ENCODE measurements around the gene TMEM175.

The TMEM175 gene

DNA sequence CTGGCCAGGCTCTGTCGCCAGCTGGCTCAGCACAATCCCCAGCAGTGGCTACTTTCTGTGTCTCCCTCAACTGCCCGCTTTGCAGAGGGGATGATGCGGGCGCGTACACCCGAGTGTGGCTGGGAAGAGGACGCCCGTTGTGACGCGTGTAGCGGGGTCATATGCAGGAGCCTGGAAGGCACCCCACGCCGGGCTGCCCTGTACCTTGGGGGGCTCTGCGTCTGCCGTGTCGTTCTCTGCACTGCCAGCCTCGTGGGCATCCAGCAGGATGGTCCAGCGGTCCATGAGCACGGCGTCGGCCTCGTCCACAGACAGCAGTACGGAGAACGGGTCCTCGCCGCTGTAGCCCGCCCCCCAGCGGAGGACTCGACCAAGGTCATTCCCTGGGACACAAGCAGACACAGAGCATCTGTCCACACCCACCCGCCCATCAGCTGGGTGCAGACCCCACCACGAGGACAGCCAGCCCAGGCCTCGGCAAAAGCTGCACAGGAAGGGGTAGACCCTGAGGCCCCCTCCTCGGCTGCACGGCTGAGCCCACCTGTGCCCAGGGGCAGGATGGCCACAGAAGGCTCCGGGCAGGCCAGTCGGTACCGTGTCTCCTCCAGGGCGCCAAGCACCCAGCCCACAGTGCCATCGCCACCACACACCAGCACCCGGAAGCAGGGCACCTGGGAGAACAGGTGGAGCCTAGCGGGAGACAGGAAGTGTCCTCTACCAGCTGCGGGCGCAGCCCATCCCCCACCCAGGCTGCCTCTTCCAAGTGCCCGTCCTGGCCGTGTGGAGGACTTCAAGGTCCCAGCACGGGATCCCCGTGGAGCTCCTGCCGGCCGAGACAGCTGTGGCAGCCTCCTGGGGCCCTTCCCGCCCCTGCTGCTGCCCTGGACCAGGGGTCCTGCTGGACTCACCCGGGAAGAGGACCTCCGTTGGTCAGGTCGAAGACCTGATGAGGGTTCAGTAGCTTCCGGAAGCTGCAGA, 30.3 kb downstream of the TMEM175 start:
- ChIA-PET CTCF (interaction anchor here (1.1 kb wide), 1 partner anchor 22 kb away, joined by 3 read pairs; no protein-coding TSS in a partner anchor), POLR2A (no interaction called here)
- DNase-seq (ENCODE audit: extremely low spot score) = no peak
- TF ChIP-seq, protein P1, sequence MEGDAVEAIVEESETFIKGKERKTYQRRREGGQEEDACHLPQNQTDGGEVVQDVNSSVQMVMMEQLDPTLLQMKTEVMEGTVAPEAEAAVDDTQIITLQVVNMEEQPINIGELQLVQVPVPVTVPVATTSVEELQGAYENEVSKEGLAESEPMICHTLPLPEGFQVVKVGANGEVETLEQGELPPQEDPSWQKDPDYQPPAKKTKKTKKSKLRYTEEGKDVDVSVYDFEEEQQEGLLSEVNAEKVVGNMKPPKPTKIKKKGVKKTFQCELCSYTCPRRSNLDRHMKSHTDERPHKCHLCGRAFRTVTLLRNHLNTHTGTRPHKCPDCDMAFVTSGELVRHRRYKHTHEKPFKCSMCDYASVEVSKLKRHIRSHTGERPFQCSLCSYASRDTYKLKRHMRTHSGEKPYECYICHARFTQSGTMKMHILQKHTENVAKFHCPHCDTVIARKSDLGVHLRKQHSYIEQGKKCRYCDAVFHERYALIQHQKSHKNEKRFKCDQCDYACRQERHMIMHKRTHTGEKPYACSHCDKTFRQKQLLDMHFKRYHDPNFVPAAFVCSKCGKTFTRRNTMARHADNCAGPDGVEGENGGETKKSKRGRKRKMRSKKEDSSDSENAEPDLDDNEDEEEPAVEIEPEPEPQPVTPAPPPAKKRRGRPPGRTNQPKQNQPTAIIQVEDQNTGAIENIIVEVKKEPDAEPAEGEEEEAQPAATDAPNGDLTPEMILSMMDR (IDR thresholded peaks at IDR 0.05; ENCODE audit: control extremely low read depth, extremely low read depth, low read depth, missing control alignments) = no peak

- TF ChIP-seq, protein P1 (IDR thresholded peaks at IDR 0.05; ENCODE audit: control extremely low read depth, extremely low read depth, low read depth, missing control alignments) = no peak
- ChIA-PET POLR2A (no interaction called here), CTCF (interaction anchor here (1.1 to 1.7 kb wide), 2 partner anchors 22 to 23 kb away, joined by 3 read pairs; no protein-coding TSS in a partner anchor)
- no peak for DNase-seq (ENCODE audit: extremely low spot score)
Measured at GRCh38 chr4:963276-964225, 31.3 kb downstream of the TMEM175 start.

- CTCF ChIA-PET = interaction anchor here (1.7 kb wide), 1 partner anchor 22 kb away, joined by 3 read pairs; no protein-coding TSS in a partner anchor
- POLR2A ChIA-PET = interaction anchor here (0.5 kb wide), 1 partner anchor 417 kb away, joined by 7 read pairs; no protein-coding TSS in a partner anchor
- TF ChIP-seq, protein P1 (IDR thresholded peaks at IDR 0.05; ENCODE audit: control extremely low read depth, extremely low read depth, low read depth, missing control alignments) = no peak
- no peak for DNase-seq (ENCODE audit: extremely low spot score)
Measured at GRCh38 chr4:964346-965025, 32.2 kb downstream of the TMEM175 start.

- TF ChIP-seq, protein P1 (IDR thresholded peaks at IDR 0.05; ENCODE audit: control extremely low read depth, extremely low read depth, low read depth, missing control alignments) = no peak
- ChIA-PET CTCF (interaction anchor here (1.3 to 1.7 kb wide), 2 partner anchors 21 to 22 kb away, joined by 3 to 5 read pairs; partner anchors contain the start of gene IDUA), POLR2A (interaction anchor here (0.5 kb wide), 1 partner anchor 416 kb away, joined by 7 read pairs; no protein-coding TSS in a partner anchor)
- DNase-seq (ENCODE audit: extremely low spot score) = no peak
Measured at GRCh38 chr4:965048-965765, 32.9 kb downstream of the TMEM175 start.

DNA sequence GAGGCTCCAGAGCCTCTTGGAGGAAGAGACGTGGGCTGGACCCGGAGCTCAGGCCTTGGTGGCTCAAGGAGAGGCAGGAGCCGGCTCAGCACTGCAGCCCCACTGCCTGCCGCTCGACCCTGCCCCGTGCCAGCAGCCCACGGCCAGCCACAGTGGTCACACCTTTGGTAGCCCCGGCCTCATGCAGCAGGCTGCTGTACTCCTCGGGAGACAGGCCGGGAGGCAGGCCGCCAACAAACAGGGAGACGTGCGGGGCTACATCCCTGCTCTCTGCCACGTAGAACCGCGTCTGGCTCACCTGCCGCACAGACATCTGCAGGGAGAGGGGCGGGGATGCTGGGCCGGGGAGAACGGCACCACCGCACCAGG, 33.5 kb downstream of the TMEM175 start:
- ChIA-PET CTCF (interaction anchor here (1.3 kb wide), 1 partner anchor 22 kb away, joined by 5 read pairs; the partner anchor contains the start of gene IDUA), POLR2A (no interaction called here)
- TF ChIP-seq, protein P1 (IDR thresholded peaks at IDR 0.05; ENCODE audit: control extremely low read depth, extremely low read depth, low read depth, missing control alignments) = no peak
- DNase-seq (ENCODE audit: extremely low spot score) = no peak
